ENCODE measurements around the gene MRRF. TPM values are rescaled to one million over a fixed set of nuclear protein-coding genes. Genes with fewer than 3 reads are reported as not detected.

Gene MRRF
- total RNA-seq, 4 donors from 2014 or later = 20.5 to 29.2 (median 28.5) TPM

DNA sequence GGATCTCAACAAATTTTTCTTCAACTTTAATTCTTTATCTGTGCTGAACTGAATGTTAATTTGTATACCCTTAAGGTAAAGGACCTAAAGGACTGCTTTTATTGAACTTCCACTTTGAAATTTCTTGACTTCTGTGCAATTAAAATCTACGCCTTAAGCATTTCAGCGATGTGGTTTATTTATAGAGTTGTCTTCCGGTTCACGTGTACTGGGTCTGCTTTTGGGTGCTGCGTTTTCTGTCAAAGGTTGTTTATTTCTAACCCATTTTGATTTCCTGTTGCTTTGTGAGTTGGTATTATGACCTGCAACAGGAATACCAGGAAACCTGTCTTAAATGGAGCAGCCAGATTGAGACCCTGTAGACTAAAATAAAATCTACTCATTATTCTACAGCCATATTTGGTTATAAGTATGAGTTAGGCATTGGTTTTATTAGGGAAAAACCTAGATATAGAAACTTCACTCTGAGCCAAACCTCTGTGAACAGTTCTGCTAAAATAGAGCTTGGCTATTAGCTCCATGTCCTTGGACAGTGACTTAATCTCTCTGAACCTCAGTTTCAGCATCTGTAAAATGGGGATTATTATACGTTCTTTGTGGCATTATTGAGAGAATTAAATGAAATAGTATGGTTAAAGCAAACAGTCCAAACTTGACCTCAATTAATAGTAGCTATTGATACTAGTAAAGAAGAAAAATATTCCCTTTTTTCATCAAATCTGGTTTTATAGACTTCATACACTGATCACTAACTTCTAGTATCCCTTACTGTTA is 3.5 kb downstream of the MRRF start:
- no peak for DNase-seq (ENCODE audit: extremely low spot score)
- Histone ChIP-seq H3K27me3 (no peaks in the 10 kb centered on the region), H3K9me3 (no peaks in the 10 kb centered on the region), H3K4me3 (no peak overlapping the region), H3K36me3 (peaks cover 0 to 24% (median 11%) of the 10 kb centered on the region in 4 donors), H3K27ac (replicated peaks in 1 of 4) (no peak overlapping the region), H3K4me1 (peaks cover 25 to 30% (median 28%) of the 10 kb centered on the region in 4 donors)
- WGBS = 86% methylated on average over 6 of the region's 6 CpGs
- intact Hi-C loops (cut with DNase I) = loop anchor here (10.0 kb wide), 2 partner anchors 173 to 557 kb away; partner anchors contain the start of genes PDCL and TTLL11
- TF ChIP-seq, protein P1, sequence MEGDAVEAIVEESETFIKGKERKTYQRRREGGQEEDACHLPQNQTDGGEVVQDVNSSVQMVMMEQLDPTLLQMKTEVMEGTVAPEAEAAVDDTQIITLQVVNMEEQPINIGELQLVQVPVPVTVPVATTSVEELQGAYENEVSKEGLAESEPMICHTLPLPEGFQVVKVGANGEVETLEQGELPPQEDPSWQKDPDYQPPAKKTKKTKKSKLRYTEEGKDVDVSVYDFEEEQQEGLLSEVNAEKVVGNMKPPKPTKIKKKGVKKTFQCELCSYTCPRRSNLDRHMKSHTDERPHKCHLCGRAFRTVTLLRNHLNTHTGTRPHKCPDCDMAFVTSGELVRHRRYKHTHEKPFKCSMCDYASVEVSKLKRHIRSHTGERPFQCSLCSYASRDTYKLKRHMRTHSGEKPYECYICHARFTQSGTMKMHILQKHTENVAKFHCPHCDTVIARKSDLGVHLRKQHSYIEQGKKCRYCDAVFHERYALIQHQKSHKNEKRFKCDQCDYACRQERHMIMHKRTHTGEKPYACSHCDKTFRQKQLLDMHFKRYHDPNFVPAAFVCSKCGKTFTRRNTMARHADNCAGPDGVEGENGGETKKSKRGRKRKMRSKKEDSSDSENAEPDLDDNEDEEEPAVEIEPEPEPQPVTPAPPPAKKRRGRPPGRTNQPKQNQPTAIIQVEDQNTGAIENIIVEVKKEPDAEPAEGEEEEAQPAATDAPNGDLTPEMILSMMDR (IDR thresholded peaks at IDR 0.05) = no peak
- TF ChIP-seq POLR2A (IDR thresholded peaks at IDR 0.05; ENCODE audit: low read depth) = no peak
- TF ChIP-seq POLR2AphosphoS5 (IDR thresholded peaks at IDR 0.05) = no peak
- TF ChIP-seq EP300 (IDR thresholded peaks at IDR 0.05) = no peak

DNA sequence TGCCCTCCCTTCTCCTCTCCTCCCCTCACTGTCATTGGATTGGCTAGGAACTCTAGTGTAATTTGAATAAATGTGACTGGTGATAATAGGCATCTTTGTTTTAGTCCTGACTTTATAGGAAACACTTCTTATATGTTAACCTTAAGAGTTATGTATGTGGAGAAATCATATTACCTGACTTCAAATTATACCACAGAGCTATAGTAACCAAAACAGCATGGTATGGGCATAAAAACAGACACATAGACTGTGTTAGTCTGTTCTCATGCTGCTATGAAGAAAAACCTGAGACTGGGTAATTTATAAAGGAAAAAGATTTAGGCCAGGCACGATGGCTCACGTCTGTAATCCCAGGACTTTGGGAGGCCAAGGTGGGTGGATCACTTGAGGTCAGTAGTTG is 9.4 kb downstream of the MRRF start:
- intact Hi-C loops (cut with DNase I) = loop anchor here (5.0 kb wide), 1 partner anchor 112 kb away; no protein-coding TSS in a partner anchor
- DNase-seq (ENCODE audit: extremely low spot score) = no peak
- no peak overlapping the region for H3K4me3 ChIP-seq
- H3K27ac ChIP-seq (replicated peaks in 1 of 4) = no peak overlapping the region
- H3K27me3 ChIP-seq = no peaks in the 10 kb centered on the region
- 97% methylated on average over 2 of the region's 2 CpGs for WGBS
- H3K4me1 ChIP-seq = peaks cover 0 to 3% (median 0%) of the 10 kb centered on the region in 4 donors
- TF ChIP-seq POLR2AphosphoS5 (IDR thresholded peaks at IDR 0.05) (no peak), EP300 (IDR thresholded peaks at IDR 0.05) (no peak), POLR2A (IDR thresholded peaks at IDR 0.05; ENCODE audit: low read depth) (no peak)
- TF ChIP-seq, protein P1 (IDR thresholded peaks at IDR 0.05) = no peak
- peaks cover 0 to 10% (median 7%) of the 10 kb centered on the region in 4 donors for H3K9me3 ChIP-seq
- peaks cover 0 to 32% (median 17%) of the 10 kb centered on the region in 4 donors for H3K36me3 ChIP-seq

DNA sequence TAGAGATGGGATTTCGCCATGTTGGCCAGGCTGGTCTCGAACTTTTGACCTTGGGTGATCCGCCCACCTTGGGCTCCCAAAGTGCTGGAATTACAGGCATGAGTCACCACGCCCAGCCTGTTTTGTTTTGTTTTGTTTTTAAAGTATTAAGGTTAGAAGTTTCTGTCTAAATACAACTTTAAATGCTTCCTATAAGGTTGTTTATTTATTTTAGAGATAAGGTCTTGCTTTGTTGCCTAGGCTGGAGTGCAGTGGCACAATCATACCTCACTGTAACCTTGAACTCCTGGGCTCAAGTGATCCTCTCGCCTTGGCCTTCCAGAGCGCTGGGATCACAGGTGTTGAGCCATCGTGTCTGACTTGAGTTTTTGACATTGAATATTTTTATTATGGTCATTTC is 11.4 kb downstream of the MRRF start:
- H3K36me3 ChIP-seq = peaks cover 0 to 33% (median 18%) of the 10 kb centered on the region in 4 donors
- intact Hi-C loops (cut with DNase I) = no loop called here
- no peaks in the 10 kb centered on the region for H3K4me1 ChIP-seq
- TF ChIP-seq, protein P1 (IDR thresholded peaks at IDR 0.05) = no peak
- TF ChIP-seq POLR2A (IDR thresholded peaks at IDR 0.05; ENCODE audit: low read depth) (no peak), EP300 (IDR thresholded peaks at IDR 0.05) (no peak), POLR2AphosphoS5 (IDR thresholded peaks at IDR 0.05) (no peak)
- H3K27me3 ChIP-seq = no peaks in the 10 kb centered on the region
- no peak for DNase-seq (ENCODE audit: extremely low spot score)
- H3K27ac ChIP-seq (replicated peaks in 1 of 4) = no peak overlapping the region
- no peak overlapping the region for H3K4me3 ChIP-seq
- H3K9me3 ChIP-seq = peaks cover 0 to 10% (median 7%) of the 10 kb centered on the region in 4 donors
- 95% methylated on average over 7 of the region's 7 CpGs for WGBS

DNA sequence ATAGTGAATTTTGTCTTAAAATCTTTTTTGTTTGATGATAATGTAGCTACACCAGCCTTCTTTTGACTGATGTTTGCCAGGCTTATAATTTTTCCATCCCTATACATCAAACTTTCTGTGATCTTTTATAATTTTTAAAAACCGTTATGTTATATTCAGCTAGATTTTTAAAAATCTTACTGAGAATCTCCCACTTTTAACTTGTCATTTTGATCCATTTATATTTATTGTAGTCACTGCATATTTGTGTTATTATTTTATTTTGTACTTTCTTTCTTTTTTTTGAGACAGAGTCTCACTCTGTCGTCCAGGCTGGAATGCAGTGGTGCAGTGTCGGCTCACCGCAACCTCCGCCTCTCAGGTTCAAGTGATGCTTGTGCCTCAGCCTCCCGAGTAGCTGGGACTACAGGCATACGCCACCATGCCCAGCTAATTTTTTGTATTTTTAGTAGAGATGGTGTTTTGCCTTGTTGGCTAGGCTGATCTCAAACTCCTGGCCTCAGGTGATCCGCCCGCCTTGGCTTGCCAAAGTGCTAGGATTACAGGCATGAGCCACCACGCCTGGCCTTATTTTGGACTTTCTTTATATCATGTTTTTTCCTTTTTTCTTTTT is 12.7 kb downstream of the MRRF start:
- peaks cover 0 to 35% (median 17%) of the 10 kb centered on the region in 4 donors for H3K36me3 ChIP-seq
- intact Hi-C loops (cut with DNase I) = no loop called here
- no peak for TF ChIP-seq POLR2A (IDR thresholded peaks at IDR 0.05; ENCODE audit: low read depth)
- no peak for TF ChIP-seq EP300 (IDR thresholded peaks at IDR 0.05)

GRCh38 chr9:122281368-122281767 is 16.7 kb downstream of the MRRF start:
- 76% methylated on average over 5 of the region's 5 CpGs for WGBS
- H3K9me3 ChIP-seq = peaks cover 0 to 10% (median 7%) of the 10 kb centered on the region in 4 donors
- peaks cover 13 to 55% (median 35%) of the 10 kb centered on the region in 4 donors for H3K36me3 ChIP-seq
- H3K27ac ChIP-seq (replicated peaks in 1 of 4) = no peak overlapping the region
- no peak for TF ChIP-seq EP300 (IDR thresholded peaks at IDR 0.05)
- TF ChIP-seq POLR2A (IDR thresholded peaks at IDR 0.05; ENCODE audit: low read depth) = no peak
- TF ChIP-seq, protein P1 (IDR thresholded peaks at IDR 0.05) = no peak
- no peaks in the 10 kb centered on the region for H3K27me3 ChIP-seq
- intact Hi-C loops (cut with DNase I) = no loop called here
- no peak overlapping the region for H3K4me3 ChIP-seq
- peaks cover 0 to 7% (median 2%) of the 10 kb centered on the region in 4 donors for H3K4me1 ChIP-seq
- no peak for DNase-seq (ENCODE audit: extremely low spot score)

More for the DNA sequence above, 12.7 kb downstream of the MRRF start:
- no peak overlapping the region for H3K27ac ChIP-seq (replicated peaks in 1 of 4)
- peaks cover 0 to 10% (median 7%) of the 10 kb centered on the region in 4 donors for H3K9me3 ChIP-seq
- no peak overlapping the region for H3K4me3 ChIP-seq
- 98% methylated on average over 10 of the region's 10 CpGs for WGBS
- H3K4me1 ChIP-seq = peaks cover 0 to 4% (median 2%) of the 10 kb centered on the region in 4 donors
- no peaks in the 10 kb centered on the region for H3K27me3 ChIP-seq
- no peak for DNase-seq (ENCODE audit: extremely low spot score)
